Stimulated activated CD8-positive, alpha-beta memory T cell treated with anti-CD3 and anti-CD28 coated beads, Interleukin-4, amount 100 ng/mL, for 4 hours (primary cell): ENCODE measurements around the gene CPXM1.

Experiments used
- DNase-seq, 2 donors: peaks; one replicate each; pipeline ENCODE4 v3.0.0-alpha.2; 2020; ENCODE audit warnings: low read depth in 2 of 2, low spot score in 1 of 2

CPXM1 gene

DNA sequence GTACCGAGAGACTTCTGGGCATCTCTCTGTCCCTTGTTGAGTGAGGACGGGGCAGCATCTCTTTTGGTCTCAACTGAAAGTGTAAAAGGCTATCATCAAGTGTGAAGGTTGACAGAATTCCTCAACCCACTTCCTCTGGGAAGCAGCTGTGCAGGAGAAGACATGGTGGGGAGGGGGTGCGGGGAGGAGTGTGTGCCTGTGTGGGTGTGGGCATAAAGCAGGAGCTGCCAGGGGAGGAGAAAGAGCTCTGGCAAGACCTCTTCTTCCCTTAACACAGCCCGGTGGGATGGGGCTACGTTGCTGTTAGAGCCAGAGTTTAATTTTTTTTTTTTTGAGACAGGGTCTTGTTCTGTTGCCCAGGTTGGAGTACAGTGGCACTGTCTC is 31.8 kb downstream of the CPXM1 start:
- DNase-seq, result no peak

GRCh38 chr20:2767768-2768631 is 32.4 kb downstream of the CPXM1 start:
- no peak for DNase-seq

GRCh38 chr20:2763186-2763585 is 37.2 kb downstream of the CPXM1 start:
- no peak for DNase-seq

GRCh38 chr20:2762578-2763131 is 37.8 kb downstream of the CPXM1 start:
- no peak for DNase-seq

- DNase-seq, result no peak
Observed at GRCh38 chr20:2761885-2762284, 38.5 kb downstream of the CPXM1 start.

- DNase-seq, result no peak
Observed at GRCh38 chr20:2760952-2761305, 39.5 kb downstream of the CPXM1 start.

GRCh38 chr20:2760297-2760951 is 40.0 kb downstream of the CPXM1 start:
- no peak for DNase-seq

GRCh38 chr20:2759603-2760296 is 40.7 kb downstream of the CPXM1 start:
- no peak for DNase-seq

- DNase-seq, result no peak
Observed at GRCh38 chr20:2759143-2759542, 41.3 kb downstream of the CPXM1 start.

DNA sequence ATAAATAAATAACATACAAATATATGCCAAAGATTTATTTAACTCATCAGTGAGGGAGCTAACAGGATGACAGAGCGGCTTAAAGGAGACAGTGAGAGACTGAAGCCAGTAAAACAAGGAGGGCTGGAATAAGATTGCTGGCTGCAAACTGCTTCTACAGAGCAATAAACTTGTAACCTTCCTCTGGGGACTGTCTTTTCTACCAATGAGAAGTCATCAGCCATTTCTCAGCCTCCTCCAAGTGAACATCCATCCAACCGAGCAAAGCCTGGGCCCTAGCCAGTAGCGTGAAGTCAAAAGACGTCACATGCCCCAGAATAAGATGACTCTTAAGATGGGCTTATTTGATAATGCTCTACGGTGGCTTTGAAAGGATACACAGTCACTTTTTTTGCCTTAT is 42.5 kb downstream of the CPXM1 start:
- no peak for DNase-seq

GRCh38 chr20:2757001-2757400 is 43.4 kb downstream of the CPXM1 start:
- no peak for DNase-seq

DNA sequence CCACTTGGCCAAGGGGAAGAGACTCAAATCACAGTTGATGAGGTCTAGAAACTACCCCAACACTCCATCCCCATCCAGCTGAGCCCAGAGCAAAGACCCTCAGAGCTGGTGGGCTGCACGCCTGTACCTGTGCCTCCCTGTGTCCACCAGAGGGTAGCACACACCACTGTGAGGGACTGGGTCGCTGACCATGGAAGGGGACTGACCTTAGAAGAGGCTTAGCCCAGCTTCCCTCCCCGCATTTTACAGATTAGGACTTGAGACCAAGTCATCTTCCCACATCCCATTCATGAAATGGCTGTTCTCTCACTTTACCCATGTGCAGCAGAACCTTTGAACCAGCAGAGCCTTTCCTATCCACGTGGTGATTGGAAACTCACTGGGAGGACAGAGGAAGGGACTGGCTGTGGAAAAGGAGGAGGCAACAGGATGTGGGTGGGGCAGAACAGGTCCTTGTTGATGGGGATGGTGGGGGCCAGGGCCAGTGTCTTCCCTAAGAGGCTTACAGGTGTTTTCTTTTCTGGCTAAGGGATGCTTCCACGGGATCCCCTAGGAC is 44.3 kb downstream of the CPXM1 start:
- DNase-seq, result no peak

GRCh38 chr20:2755451-2756055 is 44.9 kb downstream of the CPXM1 start:
- DNase-seq, result no peak

- no peak for DNase-seq
Observed at GRCh38 chr20:2754424-2754823, 46.0 kb downstream of the CPXM1 start.

DNA sequence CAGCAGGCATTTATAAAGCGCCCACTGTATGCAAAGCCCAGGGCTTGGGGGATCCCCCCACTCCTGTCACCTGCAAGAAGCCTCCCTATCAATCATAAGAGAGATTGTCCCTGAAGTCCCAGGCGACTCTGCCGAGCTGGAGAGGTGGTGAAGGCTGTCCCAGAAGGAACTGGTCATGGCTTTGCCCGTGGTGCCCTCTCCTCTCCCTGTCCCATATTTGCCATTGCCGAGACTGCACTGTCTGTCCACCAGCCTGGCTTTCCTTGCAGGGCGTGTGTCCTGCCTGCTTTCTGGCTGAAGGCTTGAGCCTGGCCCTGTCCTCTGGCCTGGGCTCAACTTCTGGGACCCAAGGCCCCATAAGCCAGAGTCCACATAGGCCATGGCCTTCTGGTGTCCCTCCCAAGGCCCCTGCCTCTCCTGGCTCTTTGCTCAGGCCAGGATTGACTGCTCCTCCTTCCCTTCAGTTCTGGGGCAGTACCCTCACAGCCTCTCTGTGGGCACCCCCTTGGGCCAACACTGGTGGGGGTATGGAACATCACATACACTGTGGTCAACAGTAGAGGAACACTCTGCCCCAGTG is 46.9 kb downstream of the CPXM1 start:
- DNase-seq, result no peak

GRCh38 chr20:2752567-2753460 is 47.6 kb downstream of the CPXM1 start:
- no peak for DNase-seq

GRCh38 chr20:2751878-2752566 is 48.4 kb downstream of the CPXM1 start:
- DNase-seq, result no peak

- DNase-seq, result no peak
Observed at GRCh38 chr20:2751347-2751877, 49.0 kb downstream of the CPXM1 start.
